ENCODE results near the gene ST6GALNAC6.

Gene ST6GALNAC6

GRCh38 chr9:127921557-127922120 lies 22.2 kb upstream of the ST6GALNAC6 start:
- no peak overlapping the region for H3K4me3 ChIP-seq (ENCODE audit: low read depth, low read length)
- TF ChIP-seq, protein P1, sequence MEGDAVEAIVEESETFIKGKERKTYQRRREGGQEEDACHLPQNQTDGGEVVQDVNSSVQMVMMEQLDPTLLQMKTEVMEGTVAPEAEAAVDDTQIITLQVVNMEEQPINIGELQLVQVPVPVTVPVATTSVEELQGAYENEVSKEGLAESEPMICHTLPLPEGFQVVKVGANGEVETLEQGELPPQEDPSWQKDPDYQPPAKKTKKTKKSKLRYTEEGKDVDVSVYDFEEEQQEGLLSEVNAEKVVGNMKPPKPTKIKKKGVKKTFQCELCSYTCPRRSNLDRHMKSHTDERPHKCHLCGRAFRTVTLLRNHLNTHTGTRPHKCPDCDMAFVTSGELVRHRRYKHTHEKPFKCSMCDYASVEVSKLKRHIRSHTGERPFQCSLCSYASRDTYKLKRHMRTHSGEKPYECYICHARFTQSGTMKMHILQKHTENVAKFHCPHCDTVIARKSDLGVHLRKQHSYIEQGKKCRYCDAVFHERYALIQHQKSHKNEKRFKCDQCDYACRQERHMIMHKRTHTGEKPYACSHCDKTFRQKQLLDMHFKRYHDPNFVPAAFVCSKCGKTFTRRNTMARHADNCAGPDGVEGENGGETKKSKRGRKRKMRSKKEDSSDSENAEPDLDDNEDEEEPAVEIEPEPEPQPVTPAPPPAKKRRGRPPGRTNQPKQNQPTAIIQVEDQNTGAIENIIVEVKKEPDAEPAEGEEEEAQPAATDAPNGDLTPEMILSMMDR (IDR thresholded peaks at IDR 0.05; ENCODE audit: borderline replicate concordance, insufficient read depth, low read depth, low read length), result peak; percentile 95

DNA sequence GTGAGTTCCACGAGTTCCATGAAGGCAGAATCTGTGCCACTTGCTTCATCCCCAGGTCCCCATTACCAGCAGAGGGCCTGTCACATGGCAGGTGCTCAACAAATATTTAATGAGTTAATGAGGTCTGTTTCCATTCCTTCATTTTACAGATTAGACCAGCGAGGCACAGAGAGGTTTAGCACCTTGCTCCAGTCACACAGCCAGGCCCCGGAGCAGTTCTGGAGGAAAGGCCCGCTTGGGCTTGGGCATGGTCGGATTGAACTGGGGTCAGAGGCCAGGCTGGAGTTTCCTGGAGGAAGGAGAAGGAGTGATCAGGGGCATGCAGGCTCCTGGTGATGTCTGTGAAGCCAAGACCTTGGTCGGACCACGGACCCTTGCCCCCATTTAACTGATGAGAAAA lies 21.4 kb upstream of the ST6GALNAC6 start:
- TF ChIP-seq, protein P1 (IDR thresholded peaks at IDR 0.05; ENCODE audit: borderline replicate concordance, insufficient read depth, low read depth, low read length), result no peak
- H3K4me3 ChIP-seq (ENCODE audit: low read depth, low read length), result no peak overlapping the region

DNA sequence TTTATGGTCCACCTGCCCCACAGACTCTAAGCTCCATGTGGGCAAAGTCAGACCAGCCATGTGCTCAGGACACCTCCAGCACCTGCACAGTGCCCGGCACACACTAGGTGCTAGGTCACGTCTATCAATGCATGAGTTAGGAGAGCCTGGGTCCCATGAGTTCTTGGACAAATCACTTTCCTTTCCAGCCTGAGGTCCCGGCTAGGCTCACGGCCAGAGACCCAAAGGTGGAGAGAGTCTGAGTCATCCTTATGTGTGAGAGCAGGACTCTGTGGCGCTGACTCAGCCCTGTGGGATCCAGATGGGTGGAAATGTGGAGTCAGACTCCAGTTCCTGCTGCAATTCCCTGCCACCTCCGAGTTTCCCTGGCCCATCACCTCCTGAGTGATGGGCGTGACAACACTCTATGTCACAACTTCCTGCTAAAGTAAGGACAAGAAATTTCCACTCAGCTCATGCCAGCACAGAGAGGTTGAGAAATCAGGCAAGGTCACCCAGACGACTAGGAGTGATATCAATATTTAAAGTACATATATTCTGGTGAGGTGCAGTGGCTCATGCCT lies 19.9 kb upstream of the ST6GALNAC6 start:
- TF ChIP-seq, protein P1 (IDR thresholded peaks at IDR 0.05; ENCODE audit: borderline replicate concordance, insufficient read depth, low read depth, low read length), result no peak
- H3K4me3 ChIP-seq (ENCODE audit: low read depth, low read length), result no peak overlapping the region

- TF ChIP-seq, protein P1 (IDR thresholded peaks at IDR 0.05; ENCODE audit: borderline replicate concordance, insufficient read depth, low read depth, low read length), result peak; percentile 41; the same call in 1 of the 2 replicates
- no peak overlapping the region for H3K4me3 ChIP-seq (ENCODE audit: low read depth, low read length)
These were observed 19.0 kb upstream of the ST6GALNAC6 start for GRCh38 chr9:127918183-127919107.

GRCh38 chr9:127917603-127918002 lies 18.2 kb upstream of the ST6GALNAC6 start:
- TF ChIP-seq, protein P1 (IDR thresholded peaks at IDR 0.05; ENCODE audit: borderline replicate concordance, insufficient read depth, low read depth, low read length), result no peak
- no peak overlapping the region for H3K4me3 ChIP-seq (ENCODE audit: low read depth, low read length)

GRCh38 chr9:127916720-127917581 lies 17.5 kb upstream of the ST6GALNAC6 start, which contains the start of gene ST6GALNAC4:
Gene ST6GALNAC4, minus strand, starts transcription at chr9:127917041. Its CDS starts 622 bp downstream, at chr9:127916419.
- TF ChIP-seq, protein P1 (IDR thresholded peaks at IDR 0.05; ENCODE audit: borderline replicate concordance, insufficient read depth, low read depth, low read length), result no peak
- peak within 1 kb of the TSS; percentile 96 for H3K4me3 ChIP-seq (ENCODE audit: low read depth, low read length)

Measured in GM12875 (cell line).